Esophagus mucosa (tissue), 1 donor: ENCODE results near the gene NUMBL. TPM values are rescaled to one million over a fixed set of nuclear protein-coding genes. Genes with fewer than 3 reads are reported as not detected.

Source experiments
- ATAC-seq: fragments of 200-7000 bp; cut with Tn5 transposase; one replicate; pipeline ENCODE4 v1.9.1; 2020
- total RNA-seq: library from RNA; stranded (reverse); gene quantifications from one replicate; pipeline ENCODE4 v1.2.4, GENCODE V29; 2023
- donor health status: DM: yes; HTN: yes; CAD: no.

NUMBL gene
- total RNA-seq, 1 donor from 2014 or later: 11.0 TPM

- peak; percentile 14 for ATAC-seq
Observed at GRCh38 chr19:40716031-40716481, 25.6 kb upstream of the NUMBL start.

GRCh38 chr19:40714441-40715299 lies 24.2 kb upstream of the NUMBL start:
- ATAC-seq: peak; percentile 56

GRCh38 chr19:40713939-40714338 lies 23.5 kb upstream of the NUMBL start:
- no peak for ATAC-seq

GRCh38 chr19:40709817-40710216 lies 19.4 kb upstream of the NUMBL start:
- ATAC-seq: no peak

GRCh38 chr19:40707615-40708014 lies 17.2 kb upstream of the NUMBL start:
- no peak for ATAC-seq

- ATAC-seq: no peak
Observed at GRCh38 chr19:40705950-40706619, 15.6 kb upstream of the NUMBL start.

- no peak for ATAC-seq
Observed at GRCh38 chr19:40705362-40705651, 14.9 kb upstream of the NUMBL start.

GRCh38 chr19:40704491-40705361 lies 14.3 kb upstream of the NUMBL start:
- no peak for ATAC-seq

GRCh38 chr19:40703029-40703755 lies 12.7 kb upstream of the NUMBL start:
- no peak for ATAC-seq

- peak; percentile 61 for ATAC-seq
Observed at GRCh38 chr19:40702337-40703012, 12.0 kb upstream of the NUMBL start.

- ATAC-seq: no peak
Observed at GRCh38 chr19:40701758-40702157, 11.3 kb upstream of the NUMBL start.

- ATAC-seq: no peak
Observed at GRCh38 chr19:40700083-40700482, 9.6 kb upstream of the NUMBL start.

- ATAC-seq: no peak
Observed at GRCh38 chr19:40697007-40697406, 6.6 kb upstream of the NUMBL start.

- no peak for ATAC-seq
Observed at GRCh38 chr19:40695881-40696280, 5.4 kb upstream of the NUMBL start.

- no peak for ATAC-seq
Observed at GRCh38 chr19:40693896-40694295, 3.4 kb upstream of the NUMBL start.

- ATAC-seq: no peak
Observed at GRCh38 chr19:40693150-40693788, 2.8 kb upstream of the NUMBL start.

- no peak for ATAC-seq
Observed at GRCh38 chr19:40692212-40692551, 1.7 kb upstream of the NUMBL start.

GRCh38 chr19:40691421-40692211 lies 1.2 kb upstream of the NUMBL start:
- no peak for ATAC-seq

- ATAC-seq: peak; percentile 82
Observed at GRCh38 chr19:40690693-40691420, 406 bp upstream of the NUMBL start.
